Measurements from ENCODE around the gene ENPP4.
A peak's percentile ranks its signal among the peaks of the same experiment; 100 is the strongest.
"Not testable (repeated sequence)": the region's sequence is repeated elsewhere in the genome, so short reads cannot be mapped to it uniquely, and the experiment has no call there.

ENPP4 gene, protein sequence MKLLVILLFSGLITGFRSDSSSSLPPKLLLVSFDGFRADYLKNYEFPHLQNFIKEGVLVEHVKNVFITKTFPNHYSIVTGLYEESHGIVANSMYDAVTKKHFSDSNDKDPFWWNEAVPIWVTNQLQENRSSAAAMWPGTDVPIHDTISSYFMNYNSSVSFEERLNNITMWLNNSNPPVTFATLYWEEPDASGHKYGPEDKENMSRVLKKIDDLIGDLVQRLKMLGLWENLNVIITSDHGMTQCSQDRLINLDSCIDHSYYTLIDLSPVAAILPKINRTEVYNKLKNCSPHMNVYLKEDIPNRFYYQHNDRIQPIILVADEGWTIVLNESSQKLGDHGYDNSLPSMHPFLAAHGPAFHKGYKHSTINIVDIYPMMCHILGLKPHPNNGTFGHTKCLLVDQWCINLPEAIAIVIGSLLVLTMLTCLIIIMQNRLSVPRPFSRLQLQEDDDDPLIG

DNA sequence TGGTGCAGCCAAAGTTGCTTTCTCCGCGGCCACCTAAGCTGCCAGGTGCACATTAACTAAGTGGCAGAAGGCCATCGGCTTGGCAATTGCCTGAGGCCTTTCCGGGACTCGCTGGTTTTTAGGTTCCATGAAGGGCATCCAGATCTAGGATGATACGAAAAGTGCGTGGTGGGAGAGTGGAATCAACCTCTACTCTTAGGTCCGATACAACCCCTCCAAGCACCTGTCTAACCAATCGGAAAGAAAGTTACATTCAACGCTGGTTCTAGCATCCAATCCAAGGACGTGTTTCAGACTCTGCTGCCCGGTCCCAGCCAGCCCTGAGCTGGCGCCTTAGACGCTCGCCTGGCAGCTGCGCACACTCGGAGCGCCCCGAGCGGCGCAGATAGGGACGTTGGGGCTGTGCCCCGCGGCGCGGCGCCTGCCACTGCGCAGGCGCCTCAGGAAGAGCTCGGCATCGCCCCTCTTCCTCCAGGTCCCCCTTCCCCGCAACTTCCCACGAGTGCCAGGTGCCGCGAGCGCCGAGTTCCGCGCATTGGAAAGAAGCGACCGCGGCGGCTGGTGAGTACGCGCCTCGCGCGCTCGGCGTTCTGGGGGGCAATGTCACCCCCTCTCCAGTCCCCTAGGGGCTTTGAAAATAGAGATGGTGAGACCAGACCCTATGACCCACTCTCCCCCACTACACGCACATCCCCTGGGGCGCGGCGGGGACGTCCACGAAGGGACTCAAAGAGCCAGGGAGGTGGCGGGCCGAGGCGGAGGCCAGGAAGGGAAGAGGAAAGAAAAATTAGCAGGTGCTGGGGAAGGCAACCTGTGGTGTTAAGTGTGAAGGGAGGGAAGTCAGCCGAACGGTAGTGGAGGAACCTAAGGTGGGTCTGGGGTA lies at the start of gene ENPP4:
Gene ENPP4, plus strand, starts transcription at position 361 of the 883 bp plus-strand sequence. CDS start 9,595 bp downstream, outside the sequence.
- DNase-seq (ENCODE audit: low read depth, low spot score): peak; percentile 75

DNA sequence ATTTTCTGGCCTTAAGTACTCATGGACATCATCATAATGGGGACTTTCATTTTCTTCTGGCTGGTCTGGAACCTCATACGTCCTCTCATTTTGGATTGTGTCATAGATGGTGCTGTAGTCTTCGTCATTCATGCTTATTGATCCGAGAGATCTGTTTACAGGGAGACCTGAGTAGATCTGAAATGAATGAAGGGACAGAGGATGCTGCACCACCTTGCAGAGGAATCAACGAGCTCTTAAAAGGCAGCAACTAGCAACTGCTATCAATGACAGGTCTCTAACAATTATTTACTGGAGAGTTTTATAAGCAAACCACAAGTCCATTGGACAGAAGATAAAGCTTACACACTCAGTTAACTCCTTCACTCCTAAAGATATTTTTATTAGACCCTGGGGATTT lies 49.7 kb upstream of the ENPP4 start:
- DNase-seq (ENCODE audit: low read depth, low spot score): no peak

DNA sequence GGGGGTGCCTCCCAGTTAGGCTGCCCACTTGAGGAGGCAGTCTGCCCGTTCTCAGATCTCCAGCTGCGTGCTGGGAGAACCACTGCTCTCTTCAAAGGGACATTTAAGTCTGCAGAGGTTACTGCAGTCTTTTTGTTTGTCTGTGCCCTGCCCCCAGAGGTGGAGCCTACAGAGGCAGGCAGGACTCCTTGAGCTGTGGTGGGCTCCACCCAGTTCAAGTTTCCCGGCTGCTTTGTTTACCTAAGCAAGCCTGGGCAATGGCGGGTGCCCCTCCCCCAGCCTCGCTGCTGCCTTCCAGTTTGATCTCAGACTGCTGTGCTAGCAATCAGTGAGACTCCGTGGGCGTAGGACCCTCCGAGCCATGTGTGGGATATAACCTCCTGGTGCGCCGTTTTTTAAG lies 44.1 kb upstream of the ENPP4 start:
- not testable (repeated sequence) for DNase-seq (ENCODE audit: low read depth, low spot score)

- DNase-seq (ENCODE audit: low read depth, low spot score): peak; percentile 5
These were observed 39.4 kb upstream of the ENPP4 start for GRCh38 chr6:46090115-46091079.

GRCh38 chr6:46091080-46091478 lies 38.7 kb upstream of the ENPP4 start:
- no peak for DNase-seq (ENCODE audit: low read depth, low spot score)

DNA sequence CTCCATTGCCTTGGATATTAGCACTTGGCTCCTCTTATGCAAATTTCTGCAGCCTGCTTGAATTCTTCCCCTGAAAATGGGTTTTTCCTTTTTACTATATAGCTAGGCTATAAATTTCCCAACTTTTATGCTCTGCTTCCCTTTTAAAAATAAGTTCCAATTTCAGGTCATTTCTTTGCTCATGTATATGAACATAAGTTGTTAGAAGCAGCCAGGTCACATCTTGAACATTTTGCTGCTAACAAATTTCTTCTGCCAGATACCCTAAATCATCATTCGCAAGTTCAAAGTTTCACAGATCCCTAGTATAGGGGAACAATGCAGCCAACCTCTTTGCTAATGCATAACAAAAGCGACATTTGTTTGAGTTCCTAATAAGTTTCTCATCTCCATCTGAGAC lies 34.5 kb upstream of the ENPP4 start:
- DNase-seq (ENCODE audit: low read depth, low spot score): no peak

- no peak for DNase-seq (ENCODE audit: low read depth, low spot score)
These were observed 32.4 kb upstream of the ENPP4 start for GRCh38 chr6:46097366-46097765.

GRCh38 chr6:46098678-46099077 lies 31.1 kb upstream of the ENPP4 start:
- DNase-seq (ENCODE audit: low read depth, low spot score): no peak

GRCh38 chr6:46099952-46100351 lies 29.8 kb upstream of the ENPP4 start:
- DNase-seq (ENCODE audit: low read depth, low spot score): no peak

GRCh38 chr6:46102123-46102522 lies 27.7 kb upstream of the ENPP4 start:
- no peak for DNase-seq (ENCODE audit: low read depth, low spot score)

DNA sequence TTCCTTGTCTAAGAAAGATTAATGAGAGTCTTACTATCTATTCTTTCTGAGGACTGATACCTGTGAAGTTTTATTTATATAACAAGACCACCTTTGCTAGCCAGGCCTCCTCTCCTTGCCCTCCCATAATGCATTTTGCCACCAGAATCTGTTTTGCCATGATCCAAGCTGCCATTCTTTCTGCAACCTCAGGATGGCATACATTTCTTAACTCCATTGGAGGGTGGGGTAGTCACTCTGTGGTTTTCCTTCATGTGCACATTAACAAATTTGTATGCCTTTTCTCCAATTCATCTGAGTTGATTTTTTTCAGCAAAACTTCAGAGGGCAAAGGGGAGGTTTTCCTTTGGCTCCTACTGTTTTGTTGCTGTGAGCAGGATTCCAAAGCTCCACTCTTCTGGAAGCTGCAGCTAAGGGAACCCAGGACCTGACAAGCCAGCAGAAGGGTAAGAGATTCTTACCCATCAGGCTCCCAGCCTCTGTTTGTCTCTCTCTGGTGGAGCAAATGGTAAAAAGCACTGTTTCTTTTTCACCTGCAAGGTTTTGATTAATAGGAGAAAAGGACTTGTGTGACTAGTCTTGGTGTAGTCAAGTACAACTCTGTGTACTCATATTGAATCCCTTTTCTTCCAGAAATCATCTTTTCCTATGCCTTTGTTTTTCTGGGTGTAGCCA lies 26.2 kb upstream of the ENPP4 start:
- DNase-seq (ENCODE audit: low read depth, low spot score): no peak

DNA sequence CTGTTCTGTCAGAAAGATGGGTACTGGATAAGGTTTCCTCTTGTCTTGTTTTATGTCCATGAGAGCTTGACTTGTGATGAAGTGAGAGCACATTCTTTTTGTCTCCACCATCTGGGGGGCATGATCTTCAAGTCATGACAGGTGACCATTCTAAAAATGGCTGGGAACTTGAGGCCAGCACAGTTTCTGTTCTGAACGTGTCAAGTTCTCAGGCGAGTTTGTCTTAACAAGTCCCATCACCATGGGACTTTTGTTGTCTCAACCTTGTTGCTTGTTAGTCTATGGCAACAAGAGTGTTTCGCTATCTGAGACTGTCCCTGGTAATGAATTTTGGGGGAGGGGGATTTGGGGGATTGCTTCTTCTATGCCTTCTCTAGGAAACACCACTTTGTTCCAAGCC lies 25.6 kb upstream of the ENPP4 start:
- DNase-seq (ENCODE audit: low read depth, low spot score): no peak

DNA sequence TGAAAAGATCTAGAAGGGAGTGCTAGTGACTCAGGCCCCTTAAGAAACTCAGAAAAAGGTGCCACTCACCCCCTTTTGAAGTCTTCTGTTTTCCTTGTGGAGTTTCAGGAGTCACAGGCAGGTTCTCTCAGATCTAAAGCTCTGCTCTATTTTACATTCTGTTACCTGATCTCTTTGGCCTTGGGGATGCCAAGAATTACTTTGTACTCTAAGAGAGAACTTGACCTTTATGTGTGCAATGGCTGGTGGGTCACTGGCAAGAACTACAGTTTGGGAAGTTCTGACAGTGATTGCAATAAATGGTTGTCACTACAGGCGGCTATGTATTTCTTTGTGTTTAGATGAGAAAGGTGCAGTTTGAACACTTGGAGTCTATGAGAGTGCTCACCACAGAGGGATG lies 24.2 kb upstream of the ENPP4 start:
- no peak for DNase-seq (ENCODE audit: low read depth, low spot score)

GRCh38 chr6:46113370-46113769 lies 16.4 kb upstream of the ENPP4 start:
- DNase-seq (ENCODE audit: low read depth, low spot score): no peak

GRCh38 chr6:46115634-46116033 lies 14.2 kb upstream of the ENPP4 start:
- DNase-seq (ENCODE audit: low read depth, low spot score): no peak

- DNase-seq (ENCODE audit: low read depth, low spot score): no peak
These were observed 13.5 kb upstream of the ENPP4 start for GRCh38 chr6:46116289-46116688.

DNA sequence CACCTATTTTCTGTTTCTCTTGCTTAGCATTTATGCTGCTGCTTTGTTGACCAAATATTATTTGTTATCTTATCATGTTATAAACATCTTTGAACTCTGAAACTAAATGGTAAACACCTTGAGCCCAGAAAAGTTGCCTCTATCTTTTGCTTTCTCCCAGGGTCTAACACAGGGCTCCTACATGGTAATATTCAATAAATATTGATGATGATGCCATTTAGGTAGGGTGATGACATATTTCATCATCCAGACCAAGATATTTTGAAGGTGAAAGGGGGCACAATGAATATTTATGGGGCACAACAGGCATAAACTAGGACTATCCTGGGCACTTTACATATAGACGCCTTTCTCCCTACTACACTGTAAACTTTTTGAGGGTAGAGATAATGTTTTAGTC lies 11.6 kb upstream of the ENPP4 start:
- no peak for DNase-seq (ENCODE audit: low read depth, low spot score)

DNA sequence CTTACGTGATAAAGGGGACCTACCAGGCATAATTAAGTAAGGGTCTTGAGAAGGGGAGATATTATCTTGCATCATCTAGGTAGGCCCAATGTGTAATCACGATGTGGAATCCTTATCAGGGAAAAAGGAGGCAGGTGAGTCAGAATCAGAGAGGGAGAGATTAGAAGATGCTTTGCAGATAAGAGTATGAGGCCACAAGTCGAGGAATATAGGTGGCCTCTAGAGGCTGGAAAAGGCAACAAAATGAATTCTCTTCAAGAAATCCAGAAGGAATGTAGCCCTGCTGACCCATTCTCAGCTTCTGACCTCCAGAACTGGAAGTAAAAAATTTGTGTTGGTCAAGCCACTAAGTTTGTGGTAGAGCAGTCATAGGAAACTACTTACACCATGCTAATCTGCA lies 11.0 kb upstream of the ENPP4 start:
- no peak for DNase-seq (ENCODE audit: low read depth, low spot score)

DNA sequence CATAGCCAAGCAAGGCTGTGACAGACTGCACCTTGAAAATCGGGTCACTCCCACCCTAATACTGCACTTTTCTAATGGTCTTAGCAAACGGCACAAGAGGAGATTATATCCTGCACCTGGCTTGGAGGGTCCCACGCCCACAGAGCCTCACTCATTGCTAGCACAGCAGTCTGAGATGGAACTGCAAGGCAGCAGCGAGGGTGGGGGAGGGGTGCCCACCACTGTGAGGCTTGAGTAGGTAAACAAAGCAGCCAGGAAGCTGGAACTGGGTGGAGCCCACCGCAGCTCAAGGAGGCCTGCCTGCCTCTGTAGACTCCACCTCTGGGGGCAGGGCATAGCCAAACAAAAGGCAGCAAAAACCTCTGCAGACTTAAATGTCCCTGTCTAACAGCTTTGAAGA lies 10.1 kb upstream of the ENPP4 start:
- not testable (repeated sequence) for DNase-seq (ENCODE audit: low read depth, low spot score)

DNA sequence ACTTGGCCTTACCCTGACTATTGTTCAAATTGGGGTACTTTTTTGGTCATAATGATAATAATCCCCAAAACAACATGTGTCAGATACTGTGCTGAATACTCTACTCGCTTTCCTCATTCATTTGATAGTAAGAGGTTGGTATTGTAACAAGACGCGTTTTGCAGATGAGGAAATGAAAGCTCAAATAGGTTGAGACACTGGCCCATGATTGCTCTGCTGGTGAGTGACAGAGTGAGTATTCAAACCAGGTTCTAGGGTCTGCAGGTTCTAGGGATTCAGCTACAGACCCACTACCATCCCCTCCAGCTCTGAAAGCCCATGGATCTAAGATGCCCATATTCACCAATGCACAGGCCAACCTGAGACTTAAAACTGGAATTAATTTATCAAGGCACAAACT lies 1.3 kb upstream of the ENPP4 start:
- no peak for DNase-seq (ENCODE audit: low read depth, low spot score)

- no peak for DNase-seq (ENCODE audit: low read depth, low spot score)
These were observed 529 bp upstream of the ENPP4 start for GRCh38 chr6:46129291-46129628.
